Loucy (cell line): ENCODE results near the gene MSH2.
"Not testable (repeated sequence)": the region's sequence is repeated elsewhere in the genome, so short reads cannot be mapped to it uniquely, and the experiment has no call there.

Experiments used
- H2AFZ ChIP-seq: fragments of 200-600 bp; sonication (generic); 2 replicates; pipeline ENCODE4 v1.6.0; 2016; ENCODE audit warnings: antibody characterized with exemption, mild to moderate bottlenecking, low read length, moderate library complexity
- H3F3A ChIP-seq: fragments of 200-600 bp; 2 replicates; pipeline ENCODE4 v1.6.0; 2016; ENCODE audit warnings: antibody characterized with exemption, low read depth, mild to moderate bottlenecking
- H3K27me3 ChIP-seq: fragments of 200-600 bp; sonication (generic); 2 replicates; pipeline ENCODE4 v1.6.1; 2014; ENCODE audit warnings: low read length, mild to moderate bottlenecking; ENCODE audit not compliant: insufficient read depth, poor library complexity, severe bottlenecking
- H3K36me3 ChIP-seq: fragments of 200-600 bp; sonication (generic); 2 replicates; pipeline ENCODE4 v1.6.1; 2016; ENCODE audit warnings: low read length; ENCODE audit not compliant: insufficient read depth
- H3K4me1 ChIP-seq: fragments of 200-600 bp; sonication (generic); 2 replicates; pipeline ENCODE4 v1.5.1; 2014; ENCODE audit warnings: low read length, mild to moderate bottlenecking; ENCODE audit not compliant: insufficient read depth, poor library complexity, severe bottlenecking
- H3K4me2 ChIP-seq: fragments of 200-600 bp; sonication (generic); 2 replicates; pipeline ENCODE4 v1.6.0; 2014; ENCODE audit warnings: antibody characterized with exemption, low read length, low read depth, mild to moderate bottlenecking; ENCODE audit not compliant: poor library complexity, severe bottlenecking
- H3K4me3 ChIP-seq: fragments of 200-600 bp; sonication (generic); 2 replicates; pipeline ENCODE4 v1.5.1; 2014; ENCODE audit warnings: low read length, mild to moderate bottlenecking, mixed read lengths; ENCODE audit not compliant: poor library complexity, severe bottlenecking
- H3K79me2 ChIP-seq: fragments of 200-600 bp; sonication (generic); 2 replicates; pipeline ENCODE4 v1.6.1; 2014; ENCODE audit warnings: low read length; ENCODE audit not compliant: insufficient read depth
- H3K9ac ChIP-seq: fragments of 200-600 bp; sonication (generic); 2 replicates; pipeline ENCODE4 v1.6.0; 2014; ENCODE audit warnings: mild to moderate bottlenecking, low read depth, low read length, moderate library complexity; ENCODE audit not compliant: poor library complexity, severe bottlenecking
- H3K9me2 ChIP-seq: fragments of 200-600 bp; sonication (generic); replicated peaks from 2 replicates; pipeline ENCODE4 v1.6.1; 2016; ENCODE audit warnings: low read depth, low read length, mixed read lengths
- H3K9me3 ChIP-seq: fragments of 200-600 bp; sonication (generic); 2 replicates; pipeline ENCODE4 v1.6.1; 2014; ENCODE audit warnings: mild to moderate bottlenecking, antibody characterized with exemption, low read length, low read depth; ENCODE audit not compliant: insufficient read depth
- H4K20me1 ChIP-seq: fragments of 200-600 bp; sonication (generic); 2 replicates; pipeline ENCODE4 v1.6.0; 2014; ENCODE audit warnings: antibody characterized with exemption, low read length, mild to moderate bottlenecking; ENCODE audit not compliant: insufficient read depth, poor library complexity, severe bottlenecking
- CTCF ChIP-seq: fragments of 200-600 bp; sonication (generic); conservative IDR thresholded peaks from 2 replicates; pipeline ENCODE4 v1.5.1; 2014; ENCODE audit warnings: mild to moderate bottlenecking, antibody characterized with exemption, low read length
- EZH2phosphoT487 ChIP-seq: fragments of 200-600 bp; IDR thresholded peaks from 2 replicates; pipeline ENCODE4 v1.6.1; 2018; ENCODE audit warnings: antibody characterized with exemption, mild to moderate bottlenecking, moderate library complexity, borderline replicate concordance

The MSH2 gene

GRCh38 chr2:47451790-47452189 is 48.8 kb downstream of the MSH2 start:
- TF ChIP-seq CTCF (no peak), EZH2phosphoT487 (no peak)
- Histone ChIP-seq H3K4me1 (peaks cover 1% of the 10 kb centered on the region), H3K4me3 (no peak overlapping the region), H3K79me2 (no peaks in the 10 kb centered on the region; the same call in 1 of the 2 replicates), H3K27me3 (no peaks in the 10 kb centered on the region), H2AFZ (no peak overlapping the region), H3K9me3 (no peaks in the 10 kb centered on the region), H3F3A (peaks cover 7% of the 10 kb centered on the region; the same call in 1 of the 2 replicates), H3K36me3 (peaks cover 65% of the 10 kb centered on the region; the same call in 1 of the 2 replicates), H3K9ac (no peak overlapping the region), H3K9me2 (no peaks in the 10 kb centered on the region), H4K20me1 (no peaks in the 10 kb centered on the region), H3K4me2 (no peak overlapping the region)

GRCh38 chr2:47452761-47453160 is 49.8 kb downstream of the MSH2 start:
- H3K9me2 ChIP-seq = no peaks in the 10 kb centered on the region
- no peaks in the 10 kb centered on the region for H4K20me1 ChIP-seq
- H3K79me2 ChIP-seq = no peaks in the 10 kb centered on the region; the same call in 1 of the 2 replicates
- no peak for TF ChIP-seq CTCF
- TF ChIP-seq EZH2phosphoT487 = no peak
- no peak overlapping the region for H3K9ac ChIP-seq
- H2AFZ ChIP-seq = no peak overlapping the region
- H3K4me2 ChIP-seq = no peak overlapping the region
- H3F3A ChIP-seq = peaks cover 10% of the 10 kb centered on the region; the same call in 1 of the 2 replicates
- H3K4me1 ChIP-seq = peaks cover 11% of the 10 kb centered on the region
- H3K9me3 ChIP-seq = no peaks in the 10 kb centered on the region
- H3K4me3 ChIP-seq = no peak overlapping the region
- H3K36me3 ChIP-seq = peaks cover 56% of the 10 kb centered on the region; the same call in 1 of the 2 replicates
- no peaks in the 10 kb centered on the region for H3K27me3 ChIP-seq

GRCh38 chr2:47454818-47455217 is 51.9 kb downstream of the MSH2 start:
- H3K9me3 ChIP-seq, H2AFZ ChIP-seq, H3K79me2 ChIP-seq, H3F3A ChIP-seq, H3K9me2 ChIP-seq, H3K4me3 ChIP-seq, H3K4me2 ChIP-seq, H3K27me3 ChIP-seq, H4K20me1 ChIP-seq, H3K9ac ChIP-seq: not testable (repeated sequence)
- peaks cover 22% of the 10 kb centered on the region for H3K4me1 ChIP-seq
- H3K36me3 ChIP-seq = peaks cover 39% of the 10 kb centered on the region; the same call in 1 of the 2 replicates

- Histone ChIP-seq H3K4me1 (peaks cover 28% of the 10 kb centered on the region), H3K4me3 (no peak overlapping the region), H3K9me3 (no peaks in the 10 kb centered on the region), H3K79me2 (peaks cover 9% of the 10 kb centered on the region; the same call in 1 of the 2 replicates), H3K9ac (no peak overlapping the region), H2AFZ (no peak overlapping the region), H3K4me2 (no peak overlapping the region), H4K20me1 (no peaks in the 10 kb centered on the region), H3K27me3 (no peaks in the 10 kb centered on the region), H3K9me2 (no peaks in the 10 kb centered on the region), H3F3A (peaks cover 10% of the 10 kb centered on the region; the same call in 1 of the 2 replicates), H3K36me3 (peaks cover 43% of the 10 kb centered on the region; the same call in 1 of the 2 replicates)
- TF ChIP-seq EZH2phosphoT487 (no peak), CTCF (no peak)
Measured at GRCh38 chr2:47455411-47455810, 52.5 kb downstream of the MSH2 start.
